ENCODE results near the gene NIF3L1.

The NIF3L1 gene, protein sequence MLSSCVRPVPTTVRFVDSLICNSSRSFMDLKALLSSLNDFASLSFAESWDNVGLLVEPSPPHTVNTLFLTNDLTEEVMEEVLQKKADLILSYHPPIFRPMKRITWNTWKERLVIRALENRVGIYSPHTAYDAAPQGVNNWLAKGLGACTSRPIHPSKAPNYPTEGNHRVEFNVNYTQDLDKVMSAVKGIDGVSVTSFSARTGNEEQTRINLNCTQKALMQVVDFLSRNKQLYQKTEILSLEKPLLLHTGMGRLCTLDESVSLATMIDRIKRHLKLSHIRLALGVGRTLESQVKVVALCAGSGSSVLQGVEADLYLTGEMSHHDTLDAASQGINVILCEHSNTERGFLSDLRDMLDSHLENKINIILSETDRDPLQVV

DNA sequence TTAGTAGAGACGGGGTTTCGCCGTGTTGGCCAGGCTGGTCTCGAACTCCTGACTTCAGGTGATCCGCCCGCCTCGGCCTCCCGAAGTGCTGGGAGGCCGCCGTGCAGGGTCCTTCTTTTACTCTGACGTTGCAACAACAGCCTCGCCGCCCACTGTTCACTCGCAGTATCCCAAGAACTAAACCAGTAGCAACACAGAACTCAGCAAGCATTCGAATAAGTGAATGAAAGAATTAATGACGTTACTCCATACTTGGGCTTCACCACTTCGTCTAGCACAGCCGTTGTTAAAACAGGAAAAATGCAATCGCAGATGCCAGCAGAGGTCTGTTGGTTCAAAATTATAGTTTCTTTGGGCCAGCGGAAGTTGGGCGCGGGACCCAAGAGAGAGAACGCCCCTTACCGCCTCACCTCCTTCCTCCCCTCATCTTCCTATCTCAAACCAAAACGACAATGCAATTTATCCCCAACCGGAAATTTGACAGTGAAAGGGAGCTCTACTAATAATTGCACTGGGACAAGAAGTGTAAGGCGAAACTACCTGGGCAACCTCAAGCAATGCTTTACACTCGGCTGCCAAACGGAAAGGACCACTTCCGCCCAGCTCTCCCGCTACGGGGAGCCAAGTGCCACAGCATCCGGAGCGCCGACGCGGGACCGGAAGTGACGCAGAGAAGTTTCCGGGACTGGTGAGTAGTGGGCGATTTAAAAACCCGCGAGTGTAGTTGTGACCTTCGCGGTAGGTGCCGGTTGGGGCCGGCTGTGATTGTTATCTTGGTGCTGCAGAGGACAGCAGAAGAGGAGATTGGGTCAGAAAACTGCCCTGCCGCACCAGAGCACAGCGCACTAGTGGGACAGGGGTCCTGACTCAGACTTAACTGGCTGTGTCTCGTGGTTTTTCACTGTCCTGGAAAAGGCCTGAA lies at the start of gene NIF3L1, which contains the start of gene PPIL3:
NIF3L1 (plus strand) TSS at position 668 of the 922 bp plus-strand sequence. CDS start 2,573 bp downstream, outside the sequence.
PPIL3 (minus strand) TSS at position 374 of the 922 bp plus-strand sequence. CDS start 1,462 bp downstream, outside the sequence.
- H3K4me3 ChIP-seq (ENCODE audit: low read depth, low read length) = peak within 1 kb of the TSS; percentile 97
- TF ChIP-seq, protein P1, sequence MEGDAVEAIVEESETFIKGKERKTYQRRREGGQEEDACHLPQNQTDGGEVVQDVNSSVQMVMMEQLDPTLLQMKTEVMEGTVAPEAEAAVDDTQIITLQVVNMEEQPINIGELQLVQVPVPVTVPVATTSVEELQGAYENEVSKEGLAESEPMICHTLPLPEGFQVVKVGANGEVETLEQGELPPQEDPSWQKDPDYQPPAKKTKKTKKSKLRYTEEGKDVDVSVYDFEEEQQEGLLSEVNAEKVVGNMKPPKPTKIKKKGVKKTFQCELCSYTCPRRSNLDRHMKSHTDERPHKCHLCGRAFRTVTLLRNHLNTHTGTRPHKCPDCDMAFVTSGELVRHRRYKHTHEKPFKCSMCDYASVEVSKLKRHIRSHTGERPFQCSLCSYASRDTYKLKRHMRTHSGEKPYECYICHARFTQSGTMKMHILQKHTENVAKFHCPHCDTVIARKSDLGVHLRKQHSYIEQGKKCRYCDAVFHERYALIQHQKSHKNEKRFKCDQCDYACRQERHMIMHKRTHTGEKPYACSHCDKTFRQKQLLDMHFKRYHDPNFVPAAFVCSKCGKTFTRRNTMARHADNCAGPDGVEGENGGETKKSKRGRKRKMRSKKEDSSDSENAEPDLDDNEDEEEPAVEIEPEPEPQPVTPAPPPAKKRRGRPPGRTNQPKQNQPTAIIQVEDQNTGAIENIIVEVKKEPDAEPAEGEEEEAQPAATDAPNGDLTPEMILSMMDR (IDR thresholded peaks at IDR 0.05; ENCODE audit: low read depth, low read length) = no peak

DNA sequence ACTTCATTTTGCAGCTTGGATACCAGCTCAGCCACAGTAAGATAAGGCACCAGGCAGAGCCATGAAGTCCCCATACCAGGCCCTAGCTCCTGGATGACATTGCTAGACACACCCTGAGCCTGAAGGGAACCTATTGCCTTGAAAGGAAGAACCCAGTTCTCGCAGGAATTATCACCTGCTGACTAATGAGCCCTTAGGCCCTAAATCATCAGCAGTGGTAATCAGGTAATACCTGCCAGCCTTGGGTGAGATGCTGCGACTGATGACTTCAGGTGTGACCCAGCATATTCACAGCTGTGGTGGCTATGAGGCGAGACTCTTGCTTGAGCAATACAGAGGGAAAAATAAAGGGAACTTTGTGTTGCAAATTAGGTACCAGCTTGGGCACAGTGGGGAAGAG lies 49.7 kb upstream of the NIF3L1 start:
- TF ChIP-seq, protein P1 (IDR thresholded peaks at IDR 0.05; ENCODE audit: low read depth, low read length) = no peak

DNA sequence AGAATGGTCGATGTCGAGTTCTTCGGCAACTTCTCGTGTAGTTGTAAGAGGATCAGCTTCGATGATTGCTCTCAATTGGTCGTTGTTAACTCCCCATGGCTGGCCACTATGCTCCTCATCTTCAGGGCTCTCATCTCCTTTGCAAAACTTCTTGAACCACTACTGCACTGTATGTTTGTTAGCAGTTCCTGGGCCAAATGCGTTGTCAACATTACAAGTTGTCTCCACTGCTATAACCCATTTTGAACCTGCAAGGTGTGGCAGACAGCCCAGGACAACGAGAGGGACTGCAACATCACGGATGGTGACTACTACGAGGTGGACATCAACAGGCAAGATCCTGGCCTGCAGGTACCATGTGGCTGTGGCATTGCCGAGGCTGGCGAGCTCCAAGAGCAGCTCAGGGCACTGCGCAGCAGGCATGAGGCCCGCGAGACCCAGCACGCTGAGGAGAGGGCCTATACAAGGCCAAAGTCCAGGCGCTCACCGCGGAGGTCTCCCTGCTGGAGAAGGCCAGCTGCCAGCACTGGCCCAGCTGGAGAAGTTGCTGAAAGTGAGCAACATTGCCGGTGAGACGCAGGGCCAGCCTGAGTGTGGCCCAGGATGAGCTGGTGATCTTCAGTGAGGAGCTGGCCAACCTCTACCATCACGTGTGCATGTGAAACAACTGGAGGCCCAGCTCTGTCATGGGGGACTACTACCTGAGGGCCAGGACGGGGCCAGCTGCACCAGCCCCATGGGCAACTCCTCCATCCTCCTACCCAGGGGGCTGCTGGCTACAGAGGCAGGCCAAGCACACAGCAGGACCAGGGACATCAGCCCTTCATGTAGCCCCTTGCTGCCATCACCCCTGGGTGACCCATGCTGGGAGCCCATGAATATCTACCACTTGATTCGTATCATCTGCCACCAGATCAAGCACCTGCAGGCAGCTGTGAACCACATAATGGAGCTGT lies 44.9 kb upstream of the NIF3L1 start:
- no peak overlapping the region for H3K4me3 ChIP-seq (ENCODE audit: low read depth, low read length)
- TF ChIP-seq, protein P1 (IDR thresholded peaks at IDR 0.05; ENCODE audit: low read depth, low read length) = no peak

More for the DNA sequence above, 49.7 kb upstream of the NIF3L1 start:
- H3K4me3 ChIP-seq (ENCODE audit: low read depth, low read length) = no peak overlapping the region

DNA sequence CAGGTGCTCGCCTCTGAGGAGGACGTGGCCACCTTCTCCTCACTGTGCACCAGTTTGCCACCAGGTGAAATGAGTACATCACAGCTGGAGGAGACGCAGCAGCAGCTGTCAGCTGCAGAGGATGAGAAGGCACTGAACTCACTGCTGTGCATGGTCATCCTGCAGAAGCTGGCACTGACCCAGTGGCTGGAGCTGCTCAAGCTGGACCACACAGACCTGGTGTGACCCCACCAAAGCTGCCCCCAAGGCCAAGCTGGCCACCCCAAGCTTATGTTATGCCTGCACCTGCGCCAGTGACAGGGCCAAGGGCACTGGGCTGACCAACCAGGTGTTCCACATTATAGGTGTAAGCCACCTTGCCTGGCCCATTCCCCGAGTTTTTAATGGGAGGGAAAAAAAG lies 44.0 kb upstream of the NIF3L1 start:
- TF ChIP-seq, protein P1 (IDR thresholded peaks at IDR 0.05; ENCODE audit: low read depth, low read length) = no peak
- H3K4me3 ChIP-seq (ENCODE audit: low read depth, low read length) = no peak overlapping the region

DNA sequence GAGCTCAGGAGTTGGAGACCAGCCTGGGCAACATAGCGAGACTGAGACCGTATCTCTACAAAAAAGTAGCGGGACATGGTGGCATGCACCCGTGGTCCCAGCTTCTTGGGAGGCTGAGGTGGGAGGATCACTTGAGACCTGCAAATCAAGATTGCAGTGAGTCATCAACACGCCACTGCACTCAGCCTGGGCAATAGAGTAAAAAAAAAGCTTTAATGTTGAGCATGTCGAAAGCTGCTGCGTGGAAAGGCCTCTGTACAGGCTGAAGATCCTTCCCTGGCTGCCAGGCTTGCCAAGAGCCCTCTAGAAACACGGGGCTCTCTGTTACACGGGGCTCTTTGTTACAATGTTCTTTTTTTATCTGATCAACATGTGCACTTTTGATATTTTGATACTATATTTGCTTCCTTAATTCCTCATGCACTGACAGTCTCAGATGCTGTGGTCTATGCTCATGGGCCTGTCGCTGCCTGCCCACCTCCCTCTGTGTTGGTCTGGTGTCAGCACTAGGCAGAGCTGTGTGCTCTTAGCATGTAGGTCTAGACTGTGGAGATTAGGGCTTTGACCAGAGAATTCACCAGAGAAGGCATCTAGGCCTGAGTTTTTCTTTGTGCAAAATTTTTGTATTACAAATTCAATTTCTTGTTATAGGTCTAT lies 43.4 kb upstream of the NIF3L1 start:
- TF ChIP-seq, protein P1 (IDR thresholded peaks at IDR 0.05; ENCODE audit: low read depth, low read length) = no peak
- H3K4me3 ChIP-seq (ENCODE audit: low read depth, low read length) = no peak overlapping the region

DNA sequence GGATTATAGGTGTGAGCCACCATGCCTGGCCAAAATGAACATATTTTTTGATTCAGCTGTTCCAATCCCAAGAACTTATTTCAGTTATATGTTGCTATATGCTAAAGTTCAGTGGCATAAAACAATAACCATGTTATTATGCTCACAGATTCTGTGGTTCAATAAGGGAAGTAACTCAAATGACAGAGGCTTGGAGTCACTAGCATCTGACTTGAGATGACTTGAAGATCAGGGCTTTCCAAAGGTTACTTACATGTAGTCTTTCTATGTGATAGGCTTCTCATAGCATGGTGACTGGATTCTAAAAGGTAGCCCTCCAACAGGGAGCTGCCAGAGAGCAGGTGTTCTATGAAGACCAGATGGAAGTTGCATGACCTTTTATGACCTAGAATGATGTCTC lies 41.9 kb upstream of the NIF3L1 start:
- no peak overlapping the region for H3K4me3 ChIP-seq (ENCODE audit: low read depth, low read length)
- TF ChIP-seq, protein P1 (IDR thresholded peaks at IDR 0.05; ENCODE audit: low read depth, low read length) = no peak
